Measurements from ENCODE around the gene RIMBP2. TPM values are rescaled to one million over a fixed set of nuclear protein-coding genes. Genes with fewer than 3 reads are reported as not detected.

RIMBP2 gene
- total RNA-seq, 1 experiment from 2014 or later, result not detected

DNA sequence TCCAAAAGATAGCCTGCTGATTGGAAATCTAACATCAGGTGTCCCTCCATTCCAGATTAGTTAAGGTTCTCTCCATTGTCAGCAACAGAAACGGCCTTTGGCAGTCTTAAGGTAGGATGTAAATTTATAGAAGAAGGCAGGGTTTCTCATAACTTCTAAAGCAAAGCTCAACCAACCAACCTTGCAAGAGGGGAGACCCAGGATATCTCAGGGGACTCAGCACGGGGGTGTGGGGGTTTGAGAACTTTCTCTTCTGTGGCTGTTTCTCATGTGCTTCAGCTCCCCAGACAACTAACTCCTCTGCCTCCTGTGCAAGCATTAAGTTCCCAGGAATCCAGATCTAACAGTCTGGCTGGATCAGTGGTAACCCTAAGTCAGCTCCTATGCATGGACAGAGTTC is 148.1 kb downstream of the RIMBP2 start:
- Histone ChIP-seq H3K27me3 (replicated peaks; ENCODE audit: control insufficient read depth, insufficient read depth, low read length) (no peaks in the 10 kb centered on the region), H3K36me3 (ENCODE audit: control insufficient read depth, insufficient read depth, low read length) (no peaks in the 10 kb centered on the region), H3K4me1 (no peaks in the 10 kb centered on the region), H3K9me3 (no peaks in the 10 kb centered on the region; the same call in 1 of the 2 replicates), H3K4me3 (ENCODE audit: low read depth, low read length) (no peak overlapping the region)
- ChIA-PET POLR2A (no interaction called here), CTCF (no interaction called here)
- intact Hi-C loops (cut with micrococcal nuclease; ENCODE audit: unreplicated experiment), result no loop called here
- DNase-seq, result no peak
- H3K36me3 Mint-ChIP-seq (ENCODE audit: insufficient read depth, unreplicated experiment), result no peaks in the 10 kb centered on the region
- peaks cover 6% of the 10 kb centered on the region for H3K27me3 Mint-ChIP-seq (ENCODE audit: insufficient read depth, unreplicated experiment)
- H3K4me3 Mint-ChIP-seq (ENCODE audit: unreplicated experiment), result no peak overlapping the region
- peaks cover 9% of the 10 kb centered on the region for H3K9me3 Mint-ChIP-seq (ENCODE audit: unreplicated experiment)
- TF ChIP-seq, protein P1, sequence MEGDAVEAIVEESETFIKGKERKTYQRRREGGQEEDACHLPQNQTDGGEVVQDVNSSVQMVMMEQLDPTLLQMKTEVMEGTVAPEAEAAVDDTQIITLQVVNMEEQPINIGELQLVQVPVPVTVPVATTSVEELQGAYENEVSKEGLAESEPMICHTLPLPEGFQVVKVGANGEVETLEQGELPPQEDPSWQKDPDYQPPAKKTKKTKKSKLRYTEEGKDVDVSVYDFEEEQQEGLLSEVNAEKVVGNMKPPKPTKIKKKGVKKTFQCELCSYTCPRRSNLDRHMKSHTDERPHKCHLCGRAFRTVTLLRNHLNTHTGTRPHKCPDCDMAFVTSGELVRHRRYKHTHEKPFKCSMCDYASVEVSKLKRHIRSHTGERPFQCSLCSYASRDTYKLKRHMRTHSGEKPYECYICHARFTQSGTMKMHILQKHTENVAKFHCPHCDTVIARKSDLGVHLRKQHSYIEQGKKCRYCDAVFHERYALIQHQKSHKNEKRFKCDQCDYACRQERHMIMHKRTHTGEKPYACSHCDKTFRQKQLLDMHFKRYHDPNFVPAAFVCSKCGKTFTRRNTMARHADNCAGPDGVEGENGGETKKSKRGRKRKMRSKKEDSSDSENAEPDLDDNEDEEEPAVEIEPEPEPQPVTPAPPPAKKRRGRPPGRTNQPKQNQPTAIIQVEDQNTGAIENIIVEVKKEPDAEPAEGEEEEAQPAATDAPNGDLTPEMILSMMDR (IDR thresholded peaks at IDR 0.05; ENCODE audit: insufficient read depth in 1 of 2, low read depth in 1 of 2, low read length in 1 of 2, severe bottlenecking in 1 of 2, unreplicated experiment in 1 of 2), result no peak
- no TSS peak for BruUV-seq (replicated peaks)
- no peaks in the 10 kb centered on the region for H3K4me1 Mint-ChIP-seq (ENCODE audit: low read depth, unreplicated experiment)
- no peak overlapping the region for H3K27ac Mint-ChIP-seq (ENCODE audit: unreplicated experiment)

DNA sequence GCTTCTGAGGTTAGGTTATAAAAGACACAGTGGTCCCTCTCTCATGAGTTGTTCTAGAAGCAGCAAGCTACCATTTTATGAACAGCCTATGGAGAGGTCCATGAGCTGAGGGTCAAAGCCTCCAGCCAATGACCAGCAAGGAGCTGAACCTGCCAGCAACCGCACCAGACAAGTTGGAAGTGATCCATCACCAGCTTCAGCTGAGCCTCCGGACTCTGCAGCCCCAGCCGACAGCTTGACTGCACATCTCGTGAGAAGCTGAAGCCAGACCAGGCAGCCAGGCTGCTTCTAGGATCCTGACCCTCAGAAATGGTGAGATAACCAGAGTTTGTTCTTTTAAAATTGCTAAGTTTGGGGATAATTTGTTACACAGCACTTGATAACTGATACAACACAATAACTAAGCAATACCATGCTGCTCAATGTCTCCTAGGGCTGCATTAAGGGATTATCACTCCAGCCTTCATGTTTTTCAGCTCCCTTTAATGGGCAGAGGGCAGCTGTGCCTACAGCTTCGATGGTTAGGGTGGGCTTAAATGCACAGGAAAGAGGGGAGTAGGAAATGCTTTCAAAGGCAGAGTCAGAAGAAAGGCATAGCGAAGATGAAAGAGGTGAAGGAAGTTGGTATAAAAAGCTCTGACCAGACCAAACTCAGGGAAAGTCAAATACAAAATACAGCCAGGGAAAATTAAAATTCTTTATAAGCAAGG is 149.5 kb downstream of the RIMBP2 start:
- BruUV-seq (replicated peaks), result no TSS peak
- Histone ChIP-seq H3K4me1 (no peaks in the 10 kb centered on the region), H3K36me3 (ENCODE audit: control insufficient read depth, insufficient read depth, low read length) (no peaks in the 10 kb centered on the region), H3K4me3 (ENCODE audit: low read depth, low read length) (no peak overlapping the region), H3K9me3 (no peaks in the 10 kb centered on the region; the same call in 1 of the 2 replicates), H3K27me3 (replicated peaks; ENCODE audit: control insufficient read depth, insufficient read depth, low read length) (no peaks in the 10 kb centered on the region)
- ChIA-PET CTCF (no interaction called here), POLR2A (no interaction called here)
- DNase-seq, result no peak
- intact Hi-C loops (cut with micrococcal nuclease; ENCODE audit: unreplicated experiment), result no loop called here
- Mint-ChIP-seq H3K4me1 (ENCODE audit: low read depth, unreplicated experiment) (no peaks in the 10 kb centered on the region), H3K4me3 (ENCODE audit: unreplicated experiment) (no peak overlapping the region), H3K27me3 (ENCODE audit: insufficient read depth, unreplicated experiment) (peaks cover 2% of the 10 kb centered on the region), H3K9me3 (ENCODE audit: unreplicated experiment) (peaks cover 9% of the 10 kb centered on the region), H3K36me3 (ENCODE audit: insufficient read depth, unreplicated experiment) (no peaks in the 10 kb centered on the region), H3K27ac (ENCODE audit: unreplicated experiment) (no peak overlapping the region)
- TF ChIP-seq, protein P1 (IDR thresholded peaks at IDR 0.05; ENCODE audit: insufficient read depth in 1 of 2, low read depth in 1 of 2, low read length in 1 of 2, severe bottlenecking in 1 of 2, unreplicated experiment in 1 of 2), result no peak

DNA sequence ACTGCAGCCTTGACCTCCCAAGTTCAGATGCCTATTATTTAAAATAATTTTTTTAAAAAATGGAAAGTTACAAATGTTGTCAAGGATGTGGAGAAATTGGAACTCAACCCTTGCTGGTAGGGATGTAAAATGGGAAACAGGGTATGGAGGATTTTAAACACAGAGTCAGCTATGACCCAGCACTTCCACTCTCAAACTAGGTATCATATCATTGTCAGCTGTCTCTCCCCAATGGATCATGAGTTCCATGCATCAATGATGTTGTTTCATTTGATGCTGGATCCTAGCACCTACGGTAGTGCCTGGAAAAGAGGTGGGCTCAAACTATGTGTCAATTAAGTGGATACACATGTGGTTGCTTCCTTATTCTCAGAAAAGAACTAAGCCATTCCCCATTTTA is 150.9 kb downstream of the RIMBP2 start:
- Mint-ChIP-seq H3K27me3 (ENCODE audit: insufficient read depth, unreplicated experiment) (peaks cover 2% of the 10 kb centered on the region), H3K4me3 (ENCODE audit: unreplicated experiment) (no peak overlapping the region), H3K4me1 (ENCODE audit: low read depth, unreplicated experiment) (no peaks in the 10 kb centered on the region), H3K27ac (ENCODE audit: unreplicated experiment) (no peak overlapping the region), H3K36me3 (ENCODE audit: insufficient read depth, unreplicated experiment) (no peaks in the 10 kb centered on the region), H3K9me3 (ENCODE audit: unreplicated experiment) (peaks cover 9% of the 10 kb centered on the region)
- Histone ChIP-seq H3K36me3 (ENCODE audit: control insufficient read depth, insufficient read depth, low read length) (no peaks in the 10 kb centered on the region), H3K9me3 (no peaks in the 10 kb centered on the region; the same call in 1 of the 2 replicates), H3K27me3 (replicated peaks; ENCODE audit: control insufficient read depth, insufficient read depth, low read length) (no peaks in the 10 kb centered on the region), H3K4me3 (ENCODE audit: low read depth, low read length) (no peak overlapping the region), H3K4me1 (no peaks in the 10 kb centered on the region)
- intact Hi-C loops (cut with micrococcal nuclease; ENCODE audit: unreplicated experiment), result no loop called here
- DNase-seq, result no peak
- ChIA-PET CTCF (no interaction called here), POLR2A (no interaction called here)
- TF ChIP-seq, protein P1 (IDR thresholded peaks at IDR 0.05; ENCODE audit: insufficient read depth in 1 of 2, low read depth in 1 of 2, low read length in 1 of 2, severe bottlenecking in 1 of 2, unreplicated experiment in 1 of 2), result no peak
- BruUV-seq (replicated peaks), result no TSS peak

All from Caco-2 (cell line).